HG03060 (cell line): Measurements from ENCODE around the gene MUCL3.
"Not testable (repeated sequence)": the region's sequence is repeated elsewhere in the genome, so short reads cannot be mapped to it uniquely, and the experiment has no call there.

Source experiments
- ATAC-seq: cut with Tn5 transposase; IDR thresholded peaks from one replicate; pipeline ENCODE4 v1.9.1; 2021; ENCODE audit warnings: low read depth, moderate number of reproducible peaks; ENCODE audit not compliant: unreplicated experiment

MUCL3 gene

GRCh38 chr6:30937265-30937664 lies 3.5 kb upstream of the MUCL3 start:
- ATAC-seq = no peak

GRCh38 chr6:30938730-30939129 lies 2.0 kb upstream of the MUCL3 start:
- no peak for ATAC-seq

- no peak for ATAC-seq
Measured at GRCh38 chr6:30939473-30939872, 1.3 kb upstream of the MUCL3 start.

- no peak for ATAC-seq
Measured at GRCh38 chr6:30942338-30943060, 1.7 kb downstream of the MUCL3 start.

GRCh38 chr6:30944051-30944450 lies 3.3 kb downstream of the MUCL3 start:
- no peak for ATAC-seq

- no peak for ATAC-seq
Measured at GRCh38 chr6:30945281-30945680, 4.5 kb downstream of the MUCL3 start.

- no peak for ATAC-seq
Measured at GRCh38 chr6:30947231-30947630, 6.5 kb downstream of the MUCL3 start.

- ATAC-seq = no peak
Measured at GRCh38 chr6:30948811-30949210, 8.0 kb downstream of the MUCL3 start.

GRCh38 chr6:30951907-30952469 lies 11.2 kb downstream of the MUCL3 start:
- no peak for ATAC-seq

GRCh38 chr6:30954631-30955366 lies 14.0 kb downstream of the MUCL3 start:
- no peak for ATAC-seq

GRCh38 chr6:30955367-30956042 lies 14.7 kb downstream of the MUCL3 start:
- no peak for ATAC-seq

GRCh38 chr6:30957716-30958115 lies 16.9 kb downstream of the MUCL3 start:
- no peak for ATAC-seq

- ATAC-seq = no peak
Measured at GRCh38 chr6:30960907-30961673, 20.3 kb downstream of the MUCL3 start.

GRCh38 chr6:30962716-30963115 lies 21.9 kb downstream of the MUCL3 start:
- no peak for ATAC-seq

- ATAC-seq = no peak
Measured at GRCh38 chr6:30963641-30964040, 22.9 kb downstream of the MUCL3 start.

GRCh38 chr6:30964075-30964474 lies 23.3 kb downstream of the MUCL3 start:
- no peak for ATAC-seq

GRCh38 chr6:30965140-30965601 lies 24.4 kb downstream of the MUCL3 start:
- ATAC-seq = no peak

- ATAC-seq = no peak
Measured at GRCh38 chr6:30966154-30966553, 25.4 kb downstream of the MUCL3 start.

GRCh38 chr6:30969171-30969570 lies 28.4 kb downstream of the MUCL3 start:
- not testable (repeated sequence) for ATAC-seq

GRCh38 chr6:30970946-30971345 lies 30.2 kb downstream of the MUCL3 start:
- ATAC-seq = no peak
